WTC11 (cell line): ENCODE results near the gene ICA1L. TPM values are rescaled to one million over a fixed set of nuclear protein-coding genes. Genes with fewer than 3 reads are reported as not detected.

Experiments used
- ATAC-seq: fragments of 200-7000 bp; cut with Tn5 transposase; 2 replicates; pipeline ENCODE4 v1.10.0; 2021; ENCODE audit warnings: mild to moderate bottlenecking, moderate library complexity
- CTCF ChIA-PET: fragments of 300-600 bp; sonication (Branson Sonifier 250); formaldehyde crosslinking; loops from one replicate; lab custom pipeline; 2021; ENCODE audit warnings: antibody characterized with exemption; lab: Charles Lee
- POLR2A ChIA-PET: fragments of 350-600 bp; sonication (Branson Sonifier 250); formaldehyde crosslinking; loops from one replicate; lab custom pipeline; 2021; ENCODE audit warnings: antibody characterized with exemption; lab: Charles Lee
- DNase-seq: peaks from one replicate; pipeline ENCODE4 v3.0.0; 2021; ENCODE audit warnings: low spot score
- H3K27ac Mint-ChIP-seq: 2 replicates; pipeline ENCODE4 v1.8.0; 2021; ENCODE audit warnings: mixed read lengths
- H3K27me3 Mint-ChIP-seq: 2 replicates; pipeline ENCODE4 v1.8.0; 2021; ENCODE audit warnings: low read depth, mild to moderate bottlenecking, moderate library complexity, mixed read lengths
- H3K36me3 Mint-ChIP-seq: 2 replicates; pipeline ENCODE4 v1.8.0; 2021; ENCODE audit warnings: mixed read lengths
- H3K4me1 Mint-ChIP-seq: 2 replicates; pipeline ENCODE4 v1.8.0; 2022; ENCODE audit warnings: mixed read lengths
- H3K4me3 Mint-ChIP-seq: 2 replicates; pipeline ENCODE4 v1.8.0; 2021; ENCODE audit warnings: mild to moderate bottlenecking, moderate library complexity, mixed read lengths
- H3K9me3 Mint-ChIP-seq: 2 replicates; pipeline ENCODE4 v1.8.0; 2021; ENCODE audit warnings: mixed read lengths
- ATF1 ChIP-seq: sonication (generic); formaldehyde crosslinking; IDR thresholded peaks from 2 replicates; pipeline ENCODE4 v1.8.1; 2023; ENCODE audit warnings: mild to moderate bottlenecking, moderate library complexity, missing genetic modification reagents
- FOXK1 ChIP-seq: sonication (generic); formaldehyde crosslinking; IDR thresholded peaks from 2 replicates; pipeline ENCODE4 v1.8.0; 2022; ENCODE audit warnings: mild to moderate bottlenecking, moderate library complexity, missing genetic modification reagents
- JAZF1 ChIP-seq: fragments of 250-450 bp; sonication (Bioruptor Pico); IDR thresholded peaks from 2 replicates; pipeline ENCODE4 v1.9.0; 2021; ENCODE audit warnings: moderate library complexity, mild to moderate bottlenecking, inconsistent platforms
- NFATC4 ChIP-seq: fragments of 250-450 bp; sonication (Bioruptor Pico); IDR thresholded peaks from 2 replicates; pipeline ENCODE4 v1.9.0; 2021; ENCODE audit warnings: mild to moderate bottlenecking
- NFE2L1 ChIP-seq: sonication (generic); formaldehyde crosslinking; IDR thresholded peaks from 2 replicates; pipeline ENCODE4 v1.8.1; 2023; ENCODE audit warnings: missing genetic modification reagents
- NFYB ChIP-seq: sonication (generic); formaldehyde crosslinking; conservative IDR thresholded peaks from 2 replicates; pipeline ENCODE4 v1.8.0; 2022; ENCODE audit warnings: low read depth, missing genetic modification reagents
- NR2C2 ChIP-seq: sonication (generic); formaldehyde crosslinking; IDR thresholded peaks from 2 replicates; pipeline ENCODE4 v1.8.0; 2022; ENCODE audit warnings: mild to moderate bottlenecking, missing genetic modification reagents
- SMAD4 ChIP-seq: sonication (generic); formaldehyde crosslinking; IDR thresholded peaks from 2 replicates; pipeline ENCODE4 v1.8.0; 2022; ENCODE audit warnings: mild to moderate bottlenecking, missing genetic modification reagents
- TCF7 ChIP-seq: sonication (generic); formaldehyde crosslinking; IDR thresholded peaks from 2 replicates; pipeline ENCODE4 v1.8.0; 2022; ENCODE audit warnings: mild to moderate bottlenecking, low read depth, missing genetic modification reagents, moderate library complexity
- TEAD4 ChIP-seq: sonication (generic); formaldehyde crosslinking; IDR thresholded peaks from 2 replicates; pipeline ENCODE4 v1.8.0; 2022; ENCODE audit warnings: mild to moderate bottlenecking, missing genetic modification reagents
- ZBTB21 ChIP-seq: sonication (generic); formaldehyde crosslinking; IDR thresholded peaks from 2 replicates; pipeline ENCODE4 v1.8.1; 2023; ENCODE audit warnings: mild to moderate bottlenecking, missing genetic modification reagents, borderline replicate concordance
- ZNF121 ChIP-seq: sonication (generic); formaldehyde crosslinking; IDR thresholded peaks from 2 replicates; pipeline ENCODE4 v1.8.0; 2023; ENCODE audit warnings: missing genetic modification reagents
- ZNF232 ChIP-seq: sonication (generic); formaldehyde crosslinking; IDR thresholded peaks from 2 replicates; pipeline ENCODE4 v1.8.0; 2022; ENCODE audit warnings: mild to moderate bottlenecking, missing genetic modification reagents
- ZNF423 ChIP-seq: fragments of 250-450 bp; sonication (Bioruptor Pico); IDR thresholded peaks from 2 replicates; pipeline ENCODE4 v2.1.2; 2022; ENCODE audit warnings: mild to moderate bottlenecking, moderate library complexity
- total RNA-seq: library from RNA; stranded (reverse); gene quantifications from 3 replicates; pipeline ENCODE4 v1.2.3, GENCODE V29; 2021
- TF ChIP-seq, protein P1 (sequence below): fragments of 250-450 bp; sonication (Bioruptor Pico); IDR thresholded peaks from 2 replicates; pipeline ENCODE4 v1.9.0; 2021; ENCODE audit warnings: moderate library complexity, mild to moderate bottlenecking, inconsistent platforms, borderline replicate concordance
- TF ChIP-seq, protein P2 (sequence below): fragments of 250-450 bp; sonication (Bioruptor Pico); IDR thresholded peaks from 2 replicates; pipeline ENCODE4 v1.9.0; 2021; ENCODE audit warnings: mild to moderate bottlenecking
- TF ChIP-seq, protein P3 (sequence below): fragments of 250-450 bp; sonication (Bioruptor Pico); IDR thresholded peaks from 2 replicates; pipeline ENCODE4 v2.1.2; 2022; ENCODE audit warnings: mild to moderate bottlenecking, moderate library complexity
- TF ChIP-seq, protein P4 (sequence below): sonication (generic); formaldehyde crosslinking; IDR thresholded peaks from 2 replicates; pipeline ENCODE4 v1.8.1; 2023; ENCODE audit warnings: mild to moderate bottlenecking, missing genetic modification reagents, moderate library complexity
- TF ChIP-seq, protein P5 (sequence below): fragments of 250-450 bp; sonication (Bioruptor Pico); conservative IDR thresholded peaks from 2 replicates; pipeline ENCODE4 v1.9.0; 2021; ENCODE audit warnings: mild to moderate bottlenecking
- TF ChIP-seq, protein P6 (sequence below): sonication (generic); formaldehyde crosslinking; IDR thresholded peaks from 2 replicates; pipeline ENCODE4 v1.8.0; 2022; ENCODE audit warnings: mild to moderate bottlenecking, missing genetic modification reagents
- TF ChIP-seq, protein P7 (sequence below): sonication (generic); formaldehyde crosslinking; IDR thresholded peaks from 2 replicates; pipeline ENCODE4 v1.8.0; 2022; ENCODE audit warnings: mild to moderate bottlenecking, missing genetic modification reagents
- TF ChIP-seq, protein P8 (sequence below): sonication (generic); formaldehyde crosslinking; IDR thresholded peaks from 2 replicates; pipeline ENCODE4 v1.8.1; 2023; ENCODE audit warnings: mild to moderate bottlenecking, missing genetic modification reagents, moderate library complexity
- TF ChIP-seq, protein P9 (sequence below): sonication (generic); formaldehyde crosslinking; IDR thresholded peaks from 2 replicates; pipeline ENCODE4 v1.8.0; 2023; ENCODE audit warnings: missing genetic modification reagents, mild to moderate bottlenecking, borderline replicate concordance

ICA1L gene
- total RNA-seq, 1 experiment from 2014 or later: 3.1 TPM

DNA sequence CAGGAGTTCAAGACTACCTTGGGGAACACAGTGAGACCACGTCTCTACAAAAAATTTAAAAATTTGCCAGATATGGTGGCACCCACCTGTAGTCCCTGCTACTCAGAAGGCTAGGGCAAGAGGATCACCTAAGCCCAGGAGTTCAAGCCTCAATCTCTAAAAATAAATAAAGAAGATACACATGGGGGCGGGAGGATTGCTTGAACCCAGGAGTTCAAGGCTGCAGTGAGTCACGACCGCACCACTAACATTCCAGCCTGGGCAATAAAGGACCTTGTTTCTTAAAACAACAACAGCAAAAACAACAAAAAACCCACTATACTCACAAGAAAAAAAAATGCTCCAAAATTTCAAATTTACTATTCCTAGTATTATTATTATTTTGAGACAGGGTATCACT, 10.0 kb upstream of the ICA1L start:
- POLR2A ChIA-PET: no interaction called here
- CTCF ChIA-PET: no interaction called here
- ATAC-seq: no peak
- H3K4me1 Mint-ChIP-seq: no peaks in the 10 kb centered on the region
- peaks cover 45% of the 10 kb centered on the region for H3K36me3 Mint-ChIP-seq
- no peaks in the 10 kb centered on the region for H3K9me3 Mint-ChIP-seq
- H3K27ac Mint-ChIP-seq: no peak overlapping the region
- H3K4me3 Mint-ChIP-seq: no peak overlapping the region
- no peak for DNase-seq
- TF ChIP-seq ZNF232 (CRISPR knock-in tag) (no peak), NFYB (CRISPR knock-in tag) (no peak), FOXK1 (CRISPR knock-in tag) (no peak), TEAD4 (CRISPR knock-in tag) (no peak), NFATC4 (no peak), JAZF1 (no peak), SMAD4 (CRISPR knock-in tag) (no peak), ZBTB21 (no peak), ZNF121 (no peak)
- TF ChIP-seq, protein P1, sequence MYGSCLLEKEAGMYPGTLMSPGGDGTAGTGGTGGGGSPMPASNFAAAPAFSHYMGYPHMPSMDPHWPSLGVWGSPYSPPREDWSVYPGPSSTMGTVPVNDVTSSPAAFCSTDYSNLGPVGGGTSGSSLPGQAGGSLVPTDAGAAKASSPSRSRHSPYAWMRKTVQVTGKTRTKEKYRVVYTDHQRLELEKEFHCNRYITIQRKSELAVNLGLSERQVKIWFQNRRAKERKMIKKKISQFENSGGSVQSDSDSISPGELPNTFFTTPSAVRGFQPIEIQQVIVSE (CRISPR knock-in tag): no peak
- TF ChIP-seq, protein P2, sequence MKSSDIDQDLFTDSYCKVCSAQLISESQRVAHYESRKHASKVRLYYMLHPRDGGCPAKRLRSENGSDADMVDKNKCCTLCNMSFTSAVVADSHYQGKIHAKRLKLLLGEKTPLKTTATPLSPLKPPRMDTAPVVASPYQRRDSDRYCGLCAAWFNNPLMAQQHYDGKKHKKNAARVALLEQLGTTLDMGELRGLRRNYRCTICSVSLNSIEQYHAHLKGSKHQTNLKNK (CRISPR knock-in tag): no peak
- TF ChIP-seq, protein P3, sequence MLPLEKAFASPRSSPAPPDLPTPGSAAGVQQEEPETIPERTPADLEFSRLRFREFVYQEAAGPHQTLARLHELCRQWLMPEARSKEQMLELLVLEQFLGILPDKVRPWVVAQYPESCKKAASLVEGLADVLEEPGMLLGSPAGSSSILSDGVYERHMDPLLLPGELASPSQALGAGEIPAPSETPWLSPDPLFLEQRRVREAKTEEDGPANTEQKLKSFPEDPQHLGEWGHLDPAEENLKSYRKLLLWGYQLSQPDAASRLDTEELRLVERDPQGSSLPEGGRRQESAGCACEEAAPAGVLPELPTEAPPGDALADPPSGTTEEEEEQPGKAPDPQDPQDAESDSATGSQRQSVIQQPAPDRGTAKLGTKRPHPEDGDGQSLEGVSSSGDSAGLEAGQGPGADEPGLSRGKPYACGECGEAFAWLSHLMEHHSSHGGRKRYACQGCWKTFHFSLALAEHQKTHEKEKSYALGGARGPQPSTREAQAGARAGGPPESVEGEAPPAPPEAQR (CRISPR knock-in tag): no peak
- TF ChIP-seq, protein P4, sequence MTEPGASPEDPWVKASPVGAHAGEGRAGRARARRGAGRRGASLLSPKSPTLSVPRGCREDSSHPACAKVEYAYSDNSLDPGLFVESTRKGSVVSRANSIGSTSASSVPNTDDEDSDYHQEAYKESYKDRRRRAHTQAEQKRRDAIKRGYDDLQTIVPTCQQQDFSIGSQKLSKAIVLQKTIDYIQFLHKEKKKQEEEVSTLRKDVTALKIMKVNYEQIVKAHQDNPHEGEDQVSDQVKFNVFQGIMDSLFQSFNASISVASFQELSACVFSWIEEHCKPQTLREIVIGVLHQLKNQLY (CRISPR knock-in tag): no peak
- TF ChIP-seq, protein P5, sequence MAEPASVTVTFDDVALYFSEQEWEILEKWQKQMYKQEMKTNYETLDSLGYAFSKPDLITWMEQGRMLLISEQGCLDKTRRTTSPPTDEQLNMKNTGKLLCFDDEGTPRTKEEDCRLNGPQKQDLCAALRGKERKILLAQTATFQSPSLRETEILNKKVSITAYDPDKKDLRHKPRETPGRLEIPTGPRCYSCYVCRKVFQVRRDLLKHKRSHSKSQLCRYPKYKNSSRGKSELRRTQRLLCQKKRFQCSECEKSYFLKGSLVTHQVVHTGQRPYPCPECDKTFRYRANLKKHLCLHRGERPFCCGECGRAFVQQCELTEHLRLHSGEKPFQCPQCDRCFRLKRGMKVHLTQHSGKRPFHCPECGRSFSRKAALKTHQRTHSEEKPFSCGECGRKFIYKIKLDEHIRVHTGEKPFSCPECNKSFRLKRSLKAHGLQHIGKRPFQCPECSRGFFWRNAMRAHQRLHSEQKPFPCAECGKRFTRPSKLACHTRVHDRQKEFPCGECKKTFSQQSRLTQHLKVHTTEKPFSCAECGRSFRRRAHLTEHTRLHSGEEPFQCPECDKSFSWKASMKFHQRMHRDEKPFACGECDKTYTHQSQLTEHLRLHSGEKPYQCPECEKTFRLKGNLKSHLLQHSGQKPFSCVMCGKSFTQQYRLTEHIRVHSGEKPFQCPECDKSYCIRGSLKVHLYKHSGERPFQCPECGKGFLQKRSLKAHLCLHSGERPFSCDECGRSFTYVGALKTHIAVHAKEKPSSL: no peak
- TF ChIP-seq, all 79 proteins: peak for 0
- H3K27me3 Mint-ChIP-seq: no peaks in the 10 kb centered on the region

DNA sequence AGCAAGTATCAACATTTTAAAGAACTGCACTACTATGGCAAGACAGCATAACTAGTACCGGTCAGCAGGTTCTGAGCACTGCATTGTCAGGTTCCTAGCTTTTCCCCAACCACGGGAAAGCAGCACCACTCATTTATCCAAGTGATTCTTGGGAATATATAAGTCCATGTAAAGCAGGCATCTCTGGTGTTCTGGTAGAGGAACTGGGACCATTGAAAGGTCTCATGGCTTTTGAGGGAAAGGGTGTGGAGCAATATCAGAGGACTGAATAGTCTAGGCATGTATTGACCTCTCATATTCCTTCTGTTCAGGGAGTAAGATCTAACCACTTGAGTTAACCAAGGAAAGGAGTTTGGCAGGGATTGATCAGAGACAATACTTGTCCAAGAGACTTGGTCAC, 6.1 kb upstream of the ICA1L start:
- POLR2A ChIA-PET: no interaction called here
- ATAC-seq (no peak), DNase-seq (no peak)
- CTCF ChIA-PET: no interaction called here
- H3K36me3 Mint-ChIP-seq: peaks cover 18% of the 10 kb centered on the region
- H3K4me3 Mint-ChIP-seq: no peak overlapping the region
- peaks cover 5% of the 10 kb centered on the region for H3K4me1 Mint-ChIP-seq
- peaks cover under 1% of the 10 kb centered on the region for H3K27me3 Mint-ChIP-seq
- no peak overlapping the region for H3K27ac Mint-ChIP-seq
- no peaks in the 10 kb centered on the region for H3K9me3 Mint-ChIP-seq
- TF ChIP-seq TCF7 (CRISPR knock-in tag) (no peak), NR2C2 (no peak), ZNF423 (CRISPR knock-in tag) (no peak), ATF1 (CRISPR knock-in tag) (no peak), NFE2L1 (CRISPR knock-in tag) (no peak)
- TF ChIP-seq, protein P6, sequence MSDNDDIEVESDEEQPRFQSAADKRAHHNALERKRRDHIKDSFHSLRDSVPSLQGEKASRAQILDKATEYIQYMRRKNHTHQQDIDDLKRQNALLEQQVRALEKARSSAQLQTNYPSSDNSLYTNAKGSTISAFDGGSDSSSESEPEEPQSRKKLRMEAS (CRISPR knock-in tag): no peak
- TF ChIP-seq, protein P7, sequence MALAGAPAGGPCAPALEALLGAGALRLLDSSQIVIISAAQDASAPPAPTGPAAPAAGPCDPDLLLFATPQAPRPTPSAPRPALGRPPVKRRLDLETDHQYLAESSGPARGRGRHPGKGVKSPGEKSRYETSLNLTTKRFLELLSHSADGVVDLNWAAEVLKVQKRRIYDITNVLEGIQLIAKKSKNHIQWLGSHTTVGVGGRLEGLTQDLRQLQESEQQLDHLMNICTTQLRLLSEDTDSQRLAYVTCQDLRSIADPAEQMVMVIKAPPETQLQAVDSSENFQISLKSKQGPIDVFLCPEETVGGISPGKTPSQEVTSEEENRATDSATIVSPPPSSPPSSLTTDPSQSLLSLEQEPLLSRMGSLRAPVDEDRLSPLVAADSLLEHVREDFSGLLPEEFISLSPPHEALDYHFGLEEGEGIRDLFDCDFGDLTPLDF (CRISPR knock-in tag): no peak
- TF ChIP-seq, protein P8, sequence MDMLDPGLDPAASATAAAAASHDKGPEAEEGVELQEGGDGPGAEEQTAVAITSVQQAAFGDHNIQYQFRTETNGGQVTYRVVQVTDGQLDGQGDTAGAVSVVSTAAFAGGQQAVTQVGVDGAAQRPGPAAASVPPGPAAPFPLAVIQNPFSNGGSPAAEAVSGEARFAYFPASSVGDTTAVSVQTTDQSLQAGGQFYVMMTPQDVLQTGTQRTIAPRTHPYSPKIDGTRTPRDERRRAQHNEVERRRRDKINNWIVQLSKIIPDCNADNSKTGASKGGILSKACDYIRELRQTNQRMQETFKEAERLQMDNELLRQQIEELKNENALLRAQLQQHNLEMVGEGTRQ (CRISPR knock-in tag): no peak
- TF ChIP-seq, protein P4 (CRISPR knock-in tag): no peak
- TF ChIP-seq, protein P9, sequence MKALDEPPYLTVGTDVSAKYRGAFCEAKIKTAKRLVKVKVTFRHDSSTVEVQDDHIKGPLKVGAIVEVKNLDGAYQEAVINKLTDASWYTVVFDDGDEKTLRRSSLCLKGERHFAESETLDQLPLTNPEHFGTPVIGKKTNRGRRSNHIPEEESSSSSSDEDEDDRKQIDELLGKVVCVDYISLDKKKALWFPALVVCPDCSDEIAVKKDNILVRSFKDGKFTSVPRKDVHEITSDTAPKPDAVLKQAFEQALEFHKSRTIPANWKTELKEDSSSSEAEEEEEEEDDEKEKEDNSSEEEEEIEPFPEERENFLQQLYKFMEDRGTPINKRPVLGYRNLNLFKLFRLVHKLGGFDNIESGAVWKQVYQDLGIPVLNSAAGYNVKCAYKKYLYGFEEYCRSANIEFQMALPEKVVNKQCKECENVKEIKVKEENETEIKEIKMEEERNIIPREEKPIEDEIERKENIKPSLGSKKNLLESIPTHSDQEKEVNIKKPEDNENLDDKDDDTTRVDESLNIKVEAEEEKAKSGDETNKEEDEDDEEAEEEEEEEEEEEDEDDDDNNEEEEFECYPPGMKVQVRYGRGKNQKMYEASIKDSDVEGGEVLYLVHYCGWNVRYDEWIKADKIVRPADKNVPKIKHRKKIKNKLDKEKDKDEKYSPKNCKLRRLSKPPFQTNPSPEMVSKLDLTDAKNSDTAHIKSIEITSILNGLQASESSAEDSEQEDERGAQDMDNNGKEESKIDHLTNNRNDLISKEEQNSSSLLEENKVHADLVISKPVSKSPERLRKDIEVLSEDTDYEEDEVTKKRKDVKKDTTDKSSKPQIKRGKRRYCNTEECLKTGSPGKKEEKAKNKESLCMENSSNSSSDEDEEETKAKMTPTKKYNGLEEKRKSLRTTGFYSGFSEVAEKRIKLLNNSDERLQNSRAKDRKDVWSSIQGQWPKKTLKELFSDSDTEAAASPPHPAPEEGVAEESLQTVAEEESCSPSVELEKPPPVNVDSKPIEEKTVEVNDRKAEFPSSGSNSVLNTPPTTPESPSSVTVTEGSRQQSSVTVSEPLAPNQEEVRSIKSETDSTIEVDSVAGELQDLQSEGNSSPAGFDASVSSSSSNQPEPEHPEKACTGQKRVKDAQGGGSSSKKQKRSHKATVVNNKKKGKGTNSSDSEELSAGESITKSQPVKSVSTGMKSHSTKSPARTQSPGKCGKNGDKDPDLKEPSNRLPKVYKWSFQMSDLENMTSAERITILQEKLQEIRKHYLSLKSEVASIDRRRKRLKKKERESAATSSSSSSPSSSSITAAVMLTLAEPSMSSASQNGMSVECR (CRISPR knock-in tag): no peak
- TF ChIP-seq, protein P2 (CRISPR knock-in tag): no peak
